ENCODE data around the gene MBD4.

DNA sequence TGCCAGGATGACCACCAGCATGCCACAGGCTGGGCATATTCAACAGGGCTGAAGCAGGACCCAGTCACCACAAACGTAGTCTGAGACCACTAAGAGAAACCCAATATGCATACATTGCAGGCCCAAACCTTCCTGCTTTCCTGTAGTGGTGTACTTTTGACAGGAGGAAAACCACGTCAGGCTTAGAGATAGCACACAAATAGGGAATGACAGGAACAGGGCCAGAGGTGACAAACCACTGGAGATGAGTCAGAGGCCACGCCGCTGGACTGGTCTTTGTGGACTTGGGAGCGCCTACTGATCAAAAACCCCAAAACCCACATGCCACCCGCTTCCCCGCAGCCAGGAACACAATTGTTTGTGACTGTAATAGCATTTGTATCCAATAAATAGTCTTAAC is 7.7 kb downstream of the MBD4 start:
- TF ChIP-seq, protein P1, sequence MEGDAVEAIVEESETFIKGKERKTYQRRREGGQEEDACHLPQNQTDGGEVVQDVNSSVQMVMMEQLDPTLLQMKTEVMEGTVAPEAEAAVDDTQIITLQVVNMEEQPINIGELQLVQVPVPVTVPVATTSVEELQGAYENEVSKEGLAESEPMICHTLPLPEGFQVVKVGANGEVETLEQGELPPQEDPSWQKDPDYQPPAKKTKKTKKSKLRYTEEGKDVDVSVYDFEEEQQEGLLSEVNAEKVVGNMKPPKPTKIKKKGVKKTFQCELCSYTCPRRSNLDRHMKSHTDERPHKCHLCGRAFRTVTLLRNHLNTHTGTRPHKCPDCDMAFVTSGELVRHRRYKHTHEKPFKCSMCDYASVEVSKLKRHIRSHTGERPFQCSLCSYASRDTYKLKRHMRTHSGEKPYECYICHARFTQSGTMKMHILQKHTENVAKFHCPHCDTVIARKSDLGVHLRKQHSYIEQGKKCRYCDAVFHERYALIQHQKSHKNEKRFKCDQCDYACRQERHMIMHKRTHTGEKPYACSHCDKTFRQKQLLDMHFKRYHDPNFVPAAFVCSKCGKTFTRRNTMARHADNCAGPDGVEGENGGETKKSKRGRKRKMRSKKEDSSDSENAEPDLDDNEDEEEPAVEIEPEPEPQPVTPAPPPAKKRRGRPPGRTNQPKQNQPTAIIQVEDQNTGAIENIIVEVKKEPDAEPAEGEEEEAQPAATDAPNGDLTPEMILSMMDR (IDR thresholded peaks at IDR 0.05), result no peak
- TF ChIP-seq SP1 (CRISPR knock-in tag; conservative IDR thresholded peaks at IDR 0.05) (no peak), ZNF263 (CRISPR knock-in tag; IDR thresholded peaks at IDR 0.05; ENCODE audit: low read depth) (no peak), ZBTB21 (CRISPR knock-in tag; IDR thresholded peaks at IDR 0.05; ENCODE audit: borderline replicate concordance) (no peak), ETV6 (CRISPR knock-in tag; IDR thresholded peaks at IDR 0.05) (no peak), RELA (CRISPR knock-in tag; IDR thresholded peaks at IDR 0.05; ENCODE audit: borderline replicate concordance) (no peak), NR3C1 (CRISPR knock-in tag; conservative IDR thresholded peaks at IDR 0.05; ENCODE audit: low read depth) (no peak)
- TF ChIP-seq, protein P2, sequence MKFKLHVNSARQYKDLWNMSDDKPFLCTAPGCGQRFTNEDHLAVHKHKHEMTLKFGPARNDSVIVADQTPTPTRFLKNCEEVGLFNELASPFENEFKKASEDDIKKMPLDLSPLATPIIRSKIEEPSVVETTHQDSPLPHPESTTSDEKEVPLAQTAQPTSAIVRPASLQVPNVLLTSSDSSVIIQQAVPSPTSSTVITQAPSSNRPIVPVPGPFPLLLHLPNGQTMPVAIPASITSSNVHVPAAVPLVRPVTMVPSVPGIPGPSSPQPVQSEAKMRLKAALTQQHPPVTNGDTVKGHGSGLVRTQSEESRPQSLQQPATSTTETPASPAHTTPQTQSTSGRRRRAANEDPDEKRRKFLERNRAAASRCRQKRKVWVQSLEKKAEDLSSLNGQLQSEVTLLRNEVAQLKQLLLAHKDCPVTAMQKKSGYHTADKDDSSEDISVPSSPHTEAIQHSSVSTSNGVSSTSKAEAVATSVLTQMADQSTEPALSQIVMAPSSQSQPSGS (CRISPR knock-in tag; IDR thresholded peaks at IDR 0.05; ENCODE audit: borderline replicate concordance, low read depth), result no peak
- TF ChIP-seq, protein P3, sequence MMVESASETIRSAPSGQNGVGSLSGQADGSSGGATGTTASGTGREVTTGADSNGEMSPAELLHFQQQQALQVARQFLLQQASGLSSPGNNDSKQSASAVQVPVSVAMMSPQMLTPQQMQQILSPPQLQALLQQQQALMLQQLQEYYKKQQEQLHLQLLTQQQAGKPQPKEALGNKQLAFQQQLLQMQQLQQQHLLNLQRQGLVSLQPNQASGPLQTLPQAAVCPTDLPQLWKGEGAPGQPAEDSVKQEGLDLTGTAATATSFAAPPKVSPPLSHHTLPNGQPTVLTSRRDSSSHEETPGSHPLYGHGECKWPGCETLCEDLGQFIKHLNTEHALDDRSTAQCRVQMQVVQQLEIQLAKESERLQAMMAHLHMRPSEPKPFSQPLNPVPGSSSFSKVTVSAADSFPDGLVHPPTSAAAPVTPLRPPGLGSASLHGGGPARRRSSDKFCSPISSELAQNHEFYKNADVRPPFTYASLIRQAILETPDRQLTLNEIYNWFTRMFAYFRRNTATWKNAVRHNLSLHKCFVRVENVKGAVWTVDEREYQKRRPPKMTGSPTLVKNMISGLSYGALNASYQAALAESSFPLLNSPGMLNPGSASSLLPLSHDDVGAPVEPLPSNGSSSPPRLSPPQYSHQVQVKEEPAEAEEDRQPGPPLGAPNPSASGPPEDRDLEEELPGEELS (CRISPR knock-in tag; IDR thresholded peaks at IDR 0.05), result no peak
